ENCODE data around the gene SPIRE1.

SPIRE1 gene

DNA sequence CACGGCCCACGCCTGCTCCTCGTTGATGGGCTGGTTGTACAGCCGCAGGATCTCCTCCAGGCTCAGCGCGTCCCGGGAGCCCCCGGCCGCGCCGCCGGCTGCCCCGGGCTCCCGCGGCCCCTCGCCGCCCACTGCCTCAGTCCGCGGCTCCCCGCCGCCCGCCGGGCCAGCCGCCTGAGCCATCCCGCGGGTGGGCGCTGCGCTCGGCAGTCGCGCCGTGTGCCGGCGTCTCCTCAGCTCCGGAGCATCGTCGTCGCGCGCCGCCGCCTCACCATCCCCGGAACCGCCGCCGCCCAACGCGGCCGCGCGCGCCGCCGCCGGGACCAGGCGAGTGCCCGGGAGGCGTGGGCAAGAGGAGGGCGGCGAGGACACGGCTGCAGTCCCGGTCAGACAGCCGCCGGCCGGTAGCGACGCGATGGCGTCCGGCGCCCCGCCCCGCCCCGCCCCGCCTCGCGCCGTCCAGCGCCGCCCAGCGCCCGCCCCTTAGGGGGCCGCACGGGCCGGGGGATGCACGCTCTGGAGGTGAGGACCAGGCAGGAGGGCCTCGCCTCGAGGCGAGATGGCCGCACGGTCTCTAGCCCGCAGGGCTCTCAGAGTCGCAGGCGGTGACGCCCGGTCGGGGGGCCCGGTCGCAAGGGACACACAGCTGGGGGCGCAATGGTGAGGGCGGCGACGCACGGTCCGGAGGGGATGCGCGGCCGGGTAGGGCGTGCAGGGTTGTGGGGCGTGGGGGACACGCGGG lies at the start of gene SPIRE1:
TSS of gene SPIRE1 (minus strand) at position 424 of the 742 bp plus-strand sequence. CDS start at position 183, 241 bp downstream.
- peak; percentile 33 for DNase-seq

DNA sequence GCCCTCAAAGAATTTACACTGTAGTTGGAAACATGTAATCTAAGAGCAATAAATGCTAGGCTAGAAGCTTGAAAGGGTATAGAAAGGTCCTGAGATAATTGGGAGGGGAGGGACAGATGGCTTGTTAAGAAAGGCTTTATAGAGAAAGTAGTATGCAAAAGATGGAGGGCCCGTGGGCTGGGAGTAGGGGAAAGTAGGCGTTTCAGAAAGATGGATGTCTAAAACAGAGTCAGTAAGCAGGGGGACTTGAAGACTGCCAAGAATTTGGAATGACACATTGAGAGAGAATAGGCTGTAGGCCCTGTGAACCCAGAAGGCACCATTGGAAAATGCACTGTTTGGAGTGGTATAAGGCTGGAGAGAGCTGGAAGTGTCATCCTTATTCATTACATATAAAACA lies 45.8 kb upstream of the SPIRE1 start:
- DNase-seq: peak; percentile 14

DNA sequence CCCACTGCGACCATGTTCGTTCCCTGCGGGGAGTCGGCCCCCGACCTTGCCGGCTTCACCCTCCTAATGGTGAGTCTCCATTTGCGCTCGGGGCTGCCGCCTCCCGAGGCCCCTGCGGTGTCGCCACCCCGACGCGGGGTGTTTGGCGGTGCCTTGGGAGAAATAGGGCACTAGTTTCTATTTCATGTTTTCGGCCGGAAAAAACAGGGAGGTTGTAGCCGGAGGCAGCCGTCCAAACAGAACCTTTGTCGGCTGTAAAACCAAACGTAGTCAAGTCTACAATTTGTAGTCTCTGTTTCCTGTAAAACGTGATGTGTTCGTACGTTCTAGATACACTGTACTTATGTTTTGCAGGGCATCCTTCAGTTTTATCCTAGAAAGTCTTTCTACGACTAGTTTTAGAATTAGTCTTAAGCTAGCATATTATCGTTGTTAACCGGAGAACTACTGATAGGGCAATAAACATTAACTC lies 45.2 kb upstream of the SPIRE1 start:
- no peak for DNase-seq

DNA sequence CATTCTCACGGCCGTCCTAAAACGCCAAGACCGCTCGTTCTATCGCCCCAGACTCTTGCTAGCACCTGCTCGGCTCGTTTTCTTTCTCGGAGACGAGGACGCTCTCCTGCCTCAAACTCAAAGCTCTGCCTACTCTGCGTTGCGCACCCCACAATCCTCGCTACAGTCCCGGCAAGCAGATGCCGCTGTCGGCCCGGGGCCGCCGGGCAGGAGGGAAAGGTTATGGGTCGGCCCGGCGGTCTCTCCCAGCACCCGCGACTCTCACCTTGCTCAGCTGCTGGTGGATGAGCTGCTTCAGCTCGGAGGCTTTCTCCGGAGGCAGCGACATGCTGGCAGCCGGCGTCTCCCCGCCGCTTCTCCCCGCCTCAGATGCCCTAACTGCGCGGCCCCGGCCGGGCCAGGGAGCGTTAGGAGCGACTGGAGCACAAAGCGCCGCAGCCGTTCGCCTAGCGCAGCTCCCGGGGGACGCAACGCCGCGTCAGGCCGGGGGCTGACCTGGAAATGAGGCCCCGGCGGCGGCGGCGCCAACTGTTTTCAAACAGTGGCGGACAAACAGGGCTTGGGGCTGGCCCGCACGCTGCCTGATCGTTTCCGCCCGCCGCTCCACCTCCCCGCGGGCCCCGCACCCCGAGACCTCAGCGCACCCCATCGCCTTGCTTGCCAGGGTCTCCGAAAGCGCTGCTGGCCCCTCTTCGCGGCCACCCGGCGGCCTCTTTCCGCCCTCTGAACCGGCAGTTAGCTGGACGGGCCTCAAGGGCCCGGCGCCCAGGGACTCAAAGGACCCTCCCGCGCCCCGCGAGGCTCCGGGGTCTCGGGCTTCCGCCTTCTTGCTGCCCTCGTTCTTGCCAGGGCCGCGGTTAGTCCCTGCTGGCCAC lies 44.6 kb upstream of the SPIRE1 start, which contains the start of the genes CEP76 and PSMG2:
TSS of gene CEP76 (minus strand) at position 503 of the 875 bp plus-strand sequence. CDS start at position 328, 175 bp downstream.
TSS of gene PSMG2 (plus strand) at position 822 of the 875 bp plus-strand sequence. CDS start 66 bp downstream, outside the sequence.
- DNase-seq: peak; percentile 86

DNA sequence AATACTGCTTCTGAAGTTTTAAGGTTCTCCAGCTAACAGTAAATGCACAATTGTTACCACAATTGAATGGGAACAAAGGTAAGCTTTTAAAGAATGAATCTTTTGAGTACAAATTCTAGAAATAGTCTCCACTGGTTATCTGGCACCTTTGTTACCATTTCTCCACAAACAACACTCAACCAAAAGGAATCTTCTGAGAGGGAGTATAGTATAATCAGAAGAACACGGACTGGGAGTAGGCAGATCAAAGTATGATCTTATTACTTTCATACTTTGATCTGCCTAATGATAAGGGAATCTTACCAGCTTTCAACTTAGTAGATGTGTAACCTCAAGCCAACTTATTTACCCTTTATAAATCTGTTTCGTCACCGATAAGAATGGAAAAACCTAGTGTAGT lies 43.3 kb upstream of the SPIRE1 start:
- DNase-seq: no peak

DNA sequence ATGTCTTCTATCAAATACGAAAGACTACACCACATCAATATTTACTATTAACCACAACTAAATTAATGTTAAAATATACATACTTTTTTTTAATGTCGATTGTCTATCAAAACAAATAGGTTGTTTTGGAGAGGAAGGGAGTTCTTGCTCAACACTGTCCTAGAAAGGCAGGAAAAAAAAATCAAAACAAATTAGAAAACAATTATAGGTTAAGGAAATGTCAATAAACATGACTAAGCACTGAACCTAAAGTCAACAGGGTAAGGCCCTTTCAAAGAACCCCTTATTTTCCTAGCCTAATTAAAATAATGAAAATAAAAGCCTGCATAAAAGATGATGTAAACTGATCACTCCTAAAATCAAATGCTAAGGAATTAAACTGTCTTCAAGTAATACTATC lies 41.8 kb upstream of the SPIRE1 start:
- no peak for DNase-seq

DNA sequence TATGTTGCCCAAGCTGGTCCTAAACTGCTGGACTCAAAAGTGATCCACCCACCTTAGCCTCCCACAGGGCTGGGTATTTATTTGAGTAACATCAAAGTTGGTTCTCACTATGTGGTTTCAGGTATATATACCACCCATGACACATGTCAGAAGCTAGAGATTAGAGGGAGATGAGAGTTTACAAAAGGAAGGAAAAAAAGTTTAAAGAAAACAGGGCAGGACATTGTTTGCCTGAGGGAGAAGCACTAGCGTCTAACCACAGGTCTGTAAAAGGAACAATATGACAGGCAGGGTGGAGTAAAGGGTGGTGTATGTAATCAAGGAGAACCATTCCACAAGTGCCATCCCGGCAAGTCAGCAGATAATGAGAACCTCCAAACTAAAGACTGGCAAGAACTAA lies 36.1 kb upstream of the SPIRE1 start:
- no peak for DNase-seq

DNA sequence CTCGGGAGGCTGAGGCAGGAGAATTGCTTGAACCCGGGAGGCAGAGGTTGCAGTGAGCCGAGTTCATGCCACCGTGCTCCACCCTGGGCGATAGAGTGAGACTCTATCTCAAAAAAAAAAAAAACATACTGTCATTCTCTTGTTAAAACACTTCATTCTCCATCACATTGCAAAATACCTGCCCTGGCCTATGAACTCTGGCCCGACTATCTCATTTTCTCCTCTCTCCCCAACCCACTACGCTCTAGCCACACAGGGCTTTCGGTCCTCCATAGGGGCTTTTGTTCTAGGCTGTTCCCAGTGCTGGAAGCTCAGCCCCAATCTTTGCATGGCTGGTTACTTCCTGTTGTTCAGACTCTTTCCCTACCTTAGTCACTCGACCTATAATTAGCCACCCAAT lies 34.3 kb upstream of the SPIRE1 start:
- no peak for DNase-seq

DNA sequence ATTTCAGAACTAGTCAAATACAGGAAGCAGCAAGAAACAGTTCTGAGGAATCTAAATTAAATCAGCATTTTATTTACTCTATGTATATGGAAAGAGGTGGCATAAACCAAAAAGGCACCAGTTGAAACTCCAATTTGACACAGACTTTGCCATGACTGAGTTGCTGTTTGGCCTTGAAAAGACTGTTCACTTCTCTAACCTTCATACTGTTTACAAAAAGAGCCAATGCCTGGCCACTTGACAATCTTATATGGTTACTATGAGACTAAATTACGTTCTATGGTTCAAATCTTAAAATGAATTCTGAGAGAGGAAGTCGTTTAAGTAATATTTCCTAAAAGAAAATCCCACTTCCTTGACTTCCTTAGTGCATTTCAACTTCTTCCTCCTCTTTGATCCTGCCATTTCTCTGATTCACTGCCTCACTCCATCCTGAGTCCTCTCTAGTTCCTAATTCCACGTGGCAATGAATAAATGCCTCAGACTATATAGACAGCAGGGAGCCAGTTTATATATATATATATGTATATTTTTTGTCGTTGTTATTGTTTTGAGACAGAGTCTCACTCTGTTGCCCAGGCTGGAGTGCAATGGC lies 31.4 kb upstream of the SPIRE1 start:
- DNase-seq: no peak

DNA sequence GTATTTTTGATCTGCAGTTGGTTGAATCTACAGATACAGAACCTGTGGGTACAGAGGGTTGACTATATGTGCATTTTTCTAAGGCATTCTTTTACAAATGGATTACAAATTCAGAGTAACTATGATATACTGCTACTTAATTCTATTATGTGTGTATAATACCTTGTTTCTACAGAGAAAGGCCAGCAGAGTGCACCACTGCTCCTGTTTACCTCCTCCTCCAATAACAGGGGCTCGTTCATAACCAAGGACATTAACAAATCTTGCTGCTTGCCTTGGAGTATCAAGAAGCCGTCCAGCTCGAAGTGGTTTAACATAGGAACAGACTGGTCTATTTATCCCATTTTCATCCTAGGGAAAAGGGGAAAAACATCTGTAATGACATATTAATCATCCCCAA lies 28.2 kb upstream of the SPIRE1 start:
- DNase-seq: no peak

DNA sequence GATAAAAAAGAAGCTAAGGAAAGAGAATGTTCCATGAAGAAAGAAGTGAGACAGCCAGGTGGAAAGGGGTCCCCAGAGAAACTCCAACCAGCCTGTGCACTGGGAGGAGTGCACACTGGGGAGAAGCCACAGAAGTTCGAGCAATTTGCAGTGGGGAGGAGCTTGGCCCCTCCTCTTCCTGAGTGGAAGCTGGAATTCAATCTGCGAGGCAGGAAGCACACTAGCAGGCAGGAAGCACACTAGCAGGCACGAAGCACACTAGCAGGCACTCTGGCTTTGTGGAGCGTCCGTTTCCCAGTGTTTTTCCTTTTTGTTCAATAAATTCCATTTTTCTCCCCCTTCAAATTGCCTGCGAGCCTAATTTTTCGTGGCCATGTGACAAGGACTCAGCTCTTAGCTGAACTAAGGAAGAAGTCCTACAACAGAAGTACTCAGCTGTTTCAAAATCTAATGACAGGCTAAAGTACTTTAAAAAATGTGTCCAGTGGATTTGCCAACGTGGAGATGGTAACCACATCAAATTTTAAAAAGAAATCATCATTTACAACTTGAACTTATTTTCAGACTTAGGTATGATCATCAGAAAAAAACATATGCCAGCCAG lies 21.4 kb upstream of the SPIRE1 start:
- no peak for DNase-seq

DNA sequence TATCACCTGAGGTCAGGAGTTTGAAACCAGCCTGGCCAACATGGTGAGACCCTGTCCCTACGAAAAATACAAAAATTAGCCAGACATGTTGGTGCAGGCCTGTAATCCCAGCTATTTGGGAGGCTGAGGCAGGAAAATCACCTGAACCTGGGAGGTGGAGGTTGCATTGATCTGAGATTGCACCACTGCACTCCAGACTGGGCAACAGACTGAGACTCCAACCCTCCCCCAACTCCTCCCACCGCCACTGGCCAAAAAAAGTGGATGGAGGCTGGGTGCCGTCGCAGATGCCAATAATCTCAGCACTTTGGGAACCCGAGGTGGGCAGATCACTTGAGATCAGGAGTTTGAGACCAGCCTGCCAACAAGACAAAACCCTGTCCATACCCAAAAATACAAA lies 10.1 kb upstream of the SPIRE1 start:
- no peak for DNase-seq

DNA sequence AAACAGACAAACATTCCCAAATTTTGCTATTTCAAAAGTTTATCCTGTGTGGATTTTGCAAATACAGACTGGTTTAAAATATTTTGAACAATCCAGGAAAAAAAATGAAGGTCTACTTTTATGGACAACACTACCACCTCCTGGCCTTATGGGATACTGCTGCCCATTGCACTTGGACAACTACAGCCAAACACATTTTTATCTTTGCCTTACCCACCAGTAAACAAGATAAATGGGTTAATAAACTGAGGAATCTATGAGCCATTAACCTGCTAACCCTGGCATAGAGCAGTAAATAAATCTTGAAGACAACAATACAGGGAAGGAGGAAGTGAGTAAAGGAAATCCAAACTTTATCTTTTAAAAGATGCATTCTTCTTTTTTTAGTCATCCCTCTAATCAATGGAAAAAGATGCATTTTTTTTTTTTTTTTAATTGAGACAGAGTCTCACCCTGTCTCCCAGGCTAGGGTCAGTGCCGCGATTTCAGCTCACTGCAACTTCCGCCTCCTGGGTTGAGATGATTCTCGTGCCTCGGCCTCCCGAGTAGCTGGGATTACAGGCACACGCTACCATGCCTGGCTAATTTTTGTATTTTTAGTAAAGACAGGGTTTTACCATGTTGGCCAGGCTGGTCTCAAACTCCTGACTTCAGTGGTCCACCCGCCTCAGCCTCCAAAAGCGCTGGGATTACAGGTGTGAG lies 2.1 kb upstream of the SPIRE1 start:
- peak; percentile 37 for DNase-seq

DNA sequence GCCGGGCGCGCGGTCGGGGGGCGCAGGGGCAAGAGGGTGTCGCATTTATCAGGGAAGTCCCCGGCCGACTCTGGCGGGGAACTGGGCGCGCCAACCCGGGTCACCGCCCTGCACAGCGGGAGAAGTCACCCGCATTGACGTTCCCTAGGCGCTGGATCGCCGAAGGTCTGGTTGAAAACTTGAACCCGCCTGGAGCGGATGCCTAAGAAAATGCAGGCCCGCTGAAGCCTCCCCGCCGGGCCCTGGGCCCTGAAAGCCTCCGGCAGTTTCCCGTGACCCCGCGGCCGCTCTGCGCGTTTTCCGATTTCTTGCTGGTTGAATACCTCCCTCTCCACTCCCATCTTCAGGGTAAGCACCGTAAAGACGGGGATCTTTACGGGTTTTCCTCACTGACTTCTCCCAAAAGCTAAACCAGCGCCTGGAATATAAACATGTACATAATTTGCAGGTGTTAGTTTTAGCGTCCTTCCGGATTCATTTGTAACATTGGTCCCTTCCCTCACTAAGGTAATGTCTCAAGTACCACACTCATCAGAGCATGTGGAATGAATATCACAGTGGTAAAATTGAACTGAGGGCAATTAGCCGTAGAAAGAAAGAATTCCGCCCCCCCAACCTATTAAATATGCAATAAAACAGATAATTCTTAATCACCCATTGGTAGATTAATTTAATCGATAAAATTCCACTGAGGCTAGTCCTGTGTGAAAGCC lies 675 bp upstream of the SPIRE1 start:
- DNase-seq: no peak

DNA sequence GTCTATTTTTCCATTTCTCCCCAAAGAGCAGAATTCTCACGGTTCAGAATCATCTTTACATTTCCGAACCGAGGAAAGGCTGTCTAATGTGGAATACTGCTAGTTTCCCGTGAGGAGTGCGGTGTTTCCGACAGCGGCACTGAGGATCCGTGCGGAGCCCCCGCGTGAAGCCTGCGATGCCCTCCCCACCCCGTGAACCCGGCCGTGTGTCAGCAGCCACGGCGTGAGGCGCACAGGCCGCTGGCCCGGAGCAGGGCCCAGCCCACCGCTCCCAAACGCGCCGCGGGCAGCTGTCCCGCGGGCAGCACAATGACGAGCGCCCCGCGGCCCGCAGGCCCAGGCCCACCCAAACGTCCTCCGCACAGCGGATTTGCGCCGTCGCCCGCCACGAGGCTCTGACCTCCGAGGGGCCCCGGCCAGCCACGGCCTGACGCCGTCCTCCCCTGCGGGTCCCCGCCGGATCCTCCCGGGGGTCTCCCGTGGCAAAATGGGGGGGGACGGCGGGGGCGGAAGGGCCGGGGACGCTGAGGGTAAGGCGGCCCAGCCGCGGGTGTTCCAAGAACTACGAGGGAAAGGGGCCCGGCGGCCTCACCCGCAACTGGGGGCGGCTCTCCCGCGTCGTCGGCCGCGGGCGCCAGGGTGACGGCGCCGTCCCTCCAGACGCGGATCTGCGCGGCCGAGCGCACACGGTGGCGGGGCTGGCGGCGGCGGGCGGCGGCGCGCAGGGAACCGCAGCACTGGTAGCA lies 796 bp downstream of the SPIRE1 start:
- peak; percentile 31 for DNase-seq

DNA sequence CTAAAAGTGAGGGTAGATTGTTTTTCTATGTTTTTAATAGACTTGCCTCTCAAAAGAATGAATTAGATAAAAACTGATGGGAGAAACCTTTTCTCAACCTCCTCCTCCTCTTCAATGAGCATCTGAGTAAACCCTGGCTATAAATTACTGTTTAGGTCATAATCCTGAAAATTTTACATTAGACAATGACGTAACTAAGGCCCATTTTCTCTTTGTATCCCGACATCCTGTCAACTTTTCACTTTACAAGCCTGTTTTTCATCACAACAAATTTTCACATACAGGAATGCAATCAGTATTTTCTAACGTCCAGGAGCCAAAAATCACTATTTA lies 1.3 kb downstream of the SPIRE1 start:
- DNase-seq: no peak

DNA sequence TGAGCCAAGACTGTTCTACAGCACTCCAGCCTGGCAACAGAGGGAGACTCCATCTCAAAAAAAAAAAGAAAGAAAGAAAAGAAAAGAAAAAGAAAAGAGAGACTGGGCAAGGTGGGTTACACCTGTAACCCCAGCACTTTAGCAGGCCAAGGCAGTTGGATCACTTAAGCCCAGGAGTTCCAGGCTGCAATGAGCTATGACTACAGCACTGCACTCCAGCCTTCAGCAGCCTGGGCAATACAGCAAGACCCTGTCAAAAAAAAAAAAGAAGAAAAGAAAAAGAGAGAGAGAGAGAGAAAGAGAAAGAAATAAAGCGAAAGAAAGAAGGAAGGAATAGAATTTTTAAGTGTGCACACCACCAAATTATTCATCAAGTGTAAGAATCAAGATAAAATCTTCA lies 2.9 kb downstream of the SPIRE1 start:
- DNase-seq: no peak

DNA sequence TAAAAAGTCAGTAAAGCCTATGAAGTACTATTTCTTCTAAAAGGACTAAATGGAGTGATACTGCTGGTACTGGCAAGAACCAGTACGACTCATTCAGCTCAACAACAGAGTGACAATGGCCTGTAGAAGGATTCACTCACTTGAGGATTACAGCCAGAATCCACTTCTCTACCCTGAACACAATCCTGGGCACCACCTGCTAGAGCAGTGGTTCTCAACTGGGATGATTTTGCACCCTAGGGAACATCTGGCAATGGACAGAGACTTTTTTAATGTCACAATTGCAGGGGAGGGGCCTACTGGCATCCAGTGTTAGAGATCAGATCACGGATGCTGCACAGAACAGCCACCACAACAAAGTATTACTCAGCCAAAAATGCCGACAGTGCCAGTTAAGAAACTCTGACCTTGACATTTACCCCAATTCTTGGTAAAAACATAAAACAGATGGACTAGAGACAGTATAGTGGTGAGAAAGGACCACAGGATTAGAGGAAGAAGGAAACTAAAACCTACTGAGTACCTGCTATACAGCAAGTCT lies 5.0 kb downstream of the SPIRE1 start:
- no peak for DNase-seq

DNA sequence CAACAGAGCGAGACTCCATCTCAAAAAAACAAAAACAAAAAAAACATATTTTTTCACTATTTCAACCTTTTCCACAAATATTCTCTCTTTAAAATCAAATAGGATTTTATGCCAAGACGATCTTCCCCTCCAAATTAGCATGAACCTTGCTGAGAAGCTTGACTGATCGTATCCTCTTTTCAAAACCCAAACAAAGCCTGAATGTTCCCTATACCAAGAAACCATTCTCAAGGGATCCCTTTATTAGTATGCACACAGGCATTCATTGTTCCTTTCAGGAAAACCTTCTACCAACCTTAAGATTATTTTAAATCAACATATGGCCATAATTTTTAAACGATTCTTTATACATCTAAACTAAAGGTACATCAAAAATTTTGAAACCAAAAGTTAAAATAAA lies 6.3 kb downstream of the SPIRE1 start:
- no peak for DNase-seq

DNA sequence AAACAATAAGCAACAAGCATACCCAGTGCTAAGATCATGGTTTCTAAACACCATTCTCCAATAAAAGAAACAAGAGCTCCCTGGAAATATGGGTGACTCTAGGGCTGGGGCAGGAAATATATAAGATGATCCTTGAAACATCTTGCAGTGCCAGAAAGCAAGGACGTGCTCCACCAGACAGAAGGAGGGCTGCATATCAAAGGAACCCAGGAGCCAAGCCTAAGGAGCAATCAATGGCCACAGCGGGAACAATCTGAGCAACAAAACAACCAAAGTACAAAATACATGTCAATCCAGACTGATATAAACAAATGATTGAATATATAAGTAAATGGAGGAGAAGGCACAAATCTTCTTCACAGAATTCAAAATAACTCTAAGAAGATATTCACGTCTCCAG lies 10.1 kb downstream of the SPIRE1 start:
- DNase-seq: no peak

DNA sequence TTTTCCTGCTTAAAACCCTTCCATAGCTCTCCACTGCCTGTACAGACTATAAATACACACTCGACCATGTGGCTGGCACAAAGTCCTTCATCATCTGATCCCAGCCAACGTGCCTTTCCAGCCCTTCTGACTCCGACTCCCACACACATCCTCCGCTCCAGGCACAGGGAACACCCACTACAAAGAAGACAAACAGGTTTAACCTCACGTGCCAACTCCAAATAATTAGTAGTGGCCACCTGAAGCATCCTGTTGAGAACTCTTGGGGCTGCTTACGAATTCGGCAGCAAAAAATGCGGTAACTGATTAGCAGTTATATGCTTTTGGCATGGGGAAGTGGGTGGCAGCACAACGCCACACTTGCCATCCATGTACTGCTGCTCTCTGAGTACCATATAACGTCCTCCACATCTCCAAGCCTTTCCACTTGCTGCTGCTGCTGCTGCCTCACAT lies 12.1 kb downstream of the SPIRE1 start:
- DNase-seq: no peak

All from activated naive CD4-positive, alpha-beta T cell treated with Interleukin-2 at 50 U/mL for 16 hours (primary cell).